K562 (cell line): ENCODE data around the gene EPHA1. TPM values are rescaled to one million over a fixed set of nuclear protein-coding genes. Genes with fewer than 3 reads are reported as not detected.

Experiments used
- ARHGAP35 ChIP-seq: fragments of 450-650 bp; IDR thresholded peaks from 2 replicates; pipeline ENCODE4 v1.6.1; 2018; ENCODE audit not compliant: partially characterized antibody
- GTF2E2 ChIP-seq: fragments of 200-800 bp; sonication (Bioruptor generic); IDR thresholded peaks from 2 replicates; pipeline ENCODE4 v1.6.1; 2016; ENCODE audit warnings: missing genetic modification characterization, missing compliant biosample characterization
- HEY1 ChIP-seq: fragments of 250-450 bp; sonication (Bioruptor Pico); IDR thresholded peaks from 2 replicates; pipeline ENCODE4 v1.5.0; 2020; ENCODE audit warnings: mild to moderate bottlenecking, moderate library complexity, borderline replicate concordance
- HINFP ChIP-seq: fragments of 450-650 bp; conservative IDR thresholded peaks from 2 replicates; pipeline ENCODE4 v1.6.1; 2016; ENCODE audit warnings: missing genetic modification characterization, low read depth, mild to moderate bottlenecking, control low read depth, missing compliant biosample characterization
- MEF2A ChIP-seq: IDR thresholded peaks from 2 replicates; pipeline ENCODE4 v1.6.1; 2011; ENCODE audit warnings: low read depth, mild to moderate bottlenecking, low read length, moderate library complexity; ENCODE audit not compliant: control insufficient read depth
- NELFE ChIP-seq: IDR thresholded peaks from 2 replicates; pipeline ENCODE4 v1.6.1; 2011; ENCODE audit warnings: mild to moderate bottlenecking; ENCODE audit not compliant: insufficient read depth, insufficient read length
- NFRKB ChIP-seq: fragments of 450-650 bp; IDR thresholded peaks from 2 replicates; pipeline ENCODE4 v1.6.1; 2016; ENCODE audit warnings: low read depth
- PATZ1 ChIP-seq: fragments of 250-450 bp; sonication (Bioruptor Pico); IDR thresholded peaks from 2 replicates; pipeline ENCODE4 v1.5.0; 2020; ENCODE audit warnings: mild to moderate bottlenecking, borderline replicate concordance
- PCBP2 ChIP-seq: fragments of 200-400 bp; formaldehyde crosslinking; IDR thresholded peaks from 2 replicates; pipeline ENCODE4 v1.6.1; 2018; ENCODE audit warnings: low read length, low read depth, mild to moderate bottlenecking, moderate library complexity; ENCODE audit not compliant: poor library complexity, severe bottlenecking
- RBM22 ChIP-seq: fragments of 200-400 bp; formaldehyde crosslinking; IDR thresholded peaks from 2 replicates; pipeline ENCODE4 v1.6.1; 2018; ENCODE audit warnings: low read length, low read depth; ENCODE audit not compliant: poor library complexity, severe bottlenecking
- RFX1 ChIP-seq: fragments of 450-650 bp; IDR thresholded peaks from 2 replicates; pipeline ENCODE4 v1.6.1; 2016; ENCODE audit warnings: mild to moderate bottlenecking, moderate library complexity
- THRB ChIP-seq: fragments of 450-650 bp; formaldehyde crosslinking; conservative IDR thresholded peaks from 2 replicates; pipeline ENCODE4 v1.4.0; 2022; ENCODE audit warnings: mild to moderate bottlenecking, missing genetic modification characterization
- ZBTB34 ChIP-seq: fragments of 250-450 bp; sonication (Bioruptor Pico); IDR thresholded peaks from 2 replicates; pipeline ENCODE4 v1.8.0; 2021; ENCODE audit warnings: mild to moderate bottlenecking, moderate library complexity
- ZKSCAN1 ChIP-seq: fragments of 150-350 bp; IDR thresholded peaks from 2 replicates; pipeline ENCODE4 v1.6.1; 2016; ENCODE audit warnings: low read depth, low read length
- ZNF174 ChIP-seq: fragments of 250-450 bp; sonication (Bioruptor Pico); IDR thresholded peaks from 2 replicates; pipeline ENCODE4 v1.4.0; 2020; ENCODE audit warnings: mild to moderate bottlenecking
- ZNF280A ChIP-seq: fragments of 450-650 bp; IDR thresholded peaks from 2 replicates; pipeline ENCODE4 v1.6.1; 2018; ENCODE audit warnings: mild to moderate bottlenecking, low read depth; ENCODE audit not compliant: partially characterized antibody
- ZNF512 ChIP-seq: IDR thresholded peaks from 2 replicates; pipeline ENCODE4 v1.6.1; 2016; ENCODE audit warnings: missing genetic modification characterization, missing compliant biosample characterization
- polyA plus RNA-seq, 8 experiments: library from polyadenylated mRNA; depleted of rRNA in 4 of 8; stranded (reverse) in 5 of 8; unstranded in 3 of 8; fragments of >200 nt; fragmentation: Nextera tagmentation in 2 of 8; fragmentation: Illumina TruSeq in 1 of 8; extraction: Ambion mirVana in 2 of 8; extraction: Trizol in 1 of 8; gene quantifications; 2 replicates each; pipeline versions ENCODE4 v1.2.1 to v1.2.3, GENCODE V29; 2011 to 2014; ENCODE audit warnings: inconsistent platforms in 1 of 8, missing spikeins in 1 of 8
- total RNA-seq, 7 experiments: library from RNA; depleted of rRNA in 6 of 7; stranded (reverse); fragments of >200 nt in 6 of 7; fragmentation: Illumina TruSeq in 2 of 7; extraction: Trizol in 2 of 7; gene quantifications; 2 replicates each; pipeline versions ENCODE4 v1.2.1 to v1.2.3, GENCODE V29; 2011 to 2021; ENCODE audit warnings: low replicate concordance in 1 of 7

The EPHA1 gene
- total and polyA plus RNA-seq, 9 of the 15 experiments (the other 6 are each of a cell fraction or from before 2014, with no cell fraction given), result 0.22 to 0.57 (median 0.32) TPM; not detected in 6

- TF ChIP-seq ZKSCAN1, result no peak
- no peak for TF ChIP-seq PCBP2
- no peak for TF ChIP-seq ZNF280A
- TF ChIP-seq RFX1, result no peak
- TF ChIP-seq NFRKB, result no peak
- TF ChIP-seq NELFE, result no peak
- peak; percentile 70 for TF ChIP-seq ARHGAP35
- no peak for TF ChIP-seq MEF2A
- no peak for TF ChIP-seq PATZ1 (CRISPR knock-in tag)
- TF ChIP-seq THRB (CRISPR knock-in tag), result peak; percentile 99
- peak; percentile 38 for TF ChIP-seq RBM22
- TF ChIP-seq HEY1, result no peak
- TF ChIP-seq ZNF174, result no peak
- no peak for TF ChIP-seq ZBTB34 (CRISPR knock-in tag)
- TF ChIP-seq ZNF512, result no peak
- no peak for TF ChIP-seq GTF2E2 (tag)
- no peak for TF ChIP-seq HINFP (tag)
These were observed 22.5 kb downstream of the EPHA1 start (continued) for GRCh38 chr7:143385891-143386781.
